Measurements from ENCODE around the gene MRPL20.

Gene MRPL20

DNA sequence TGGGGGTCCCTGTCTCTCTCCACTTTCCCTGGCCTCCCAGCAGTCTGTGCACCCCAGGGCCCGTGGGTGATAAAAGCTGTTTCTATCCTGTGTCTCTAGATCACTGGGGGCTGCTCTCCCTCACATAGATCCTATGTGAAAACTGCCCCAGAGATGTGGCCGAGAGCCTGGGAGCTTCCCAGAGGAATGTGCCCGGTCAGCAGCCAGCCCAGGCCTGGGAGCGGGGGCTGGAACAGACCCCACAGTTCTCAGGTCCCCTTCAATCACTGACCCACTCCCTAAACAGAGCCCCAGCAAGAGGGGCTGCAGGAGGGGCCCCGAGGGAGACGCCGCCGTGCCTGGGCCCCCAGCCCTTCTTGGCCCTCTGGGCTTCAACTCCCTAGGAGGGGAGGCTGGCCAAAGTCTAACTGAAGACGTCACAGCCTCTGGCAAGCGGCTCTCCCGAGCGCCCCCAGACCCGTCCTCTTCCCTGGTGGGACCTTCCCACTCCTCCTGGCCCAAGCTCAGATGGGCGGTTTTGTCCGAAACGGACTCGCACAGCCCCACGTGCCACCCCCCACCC lies 49.1 kb downstream of the MRPL20 start:
- H3K27ac ChIP-seq: peak overlapping the region; percentile 27; the same call in 1 of the 2 replicates
- no peak for TF ChIP-seq ZFX (IDR thresholded peaks at IDR 0.05; ENCODE audit: borderline replicate concordance)
- TF ChIP-seq, protein P1, sequence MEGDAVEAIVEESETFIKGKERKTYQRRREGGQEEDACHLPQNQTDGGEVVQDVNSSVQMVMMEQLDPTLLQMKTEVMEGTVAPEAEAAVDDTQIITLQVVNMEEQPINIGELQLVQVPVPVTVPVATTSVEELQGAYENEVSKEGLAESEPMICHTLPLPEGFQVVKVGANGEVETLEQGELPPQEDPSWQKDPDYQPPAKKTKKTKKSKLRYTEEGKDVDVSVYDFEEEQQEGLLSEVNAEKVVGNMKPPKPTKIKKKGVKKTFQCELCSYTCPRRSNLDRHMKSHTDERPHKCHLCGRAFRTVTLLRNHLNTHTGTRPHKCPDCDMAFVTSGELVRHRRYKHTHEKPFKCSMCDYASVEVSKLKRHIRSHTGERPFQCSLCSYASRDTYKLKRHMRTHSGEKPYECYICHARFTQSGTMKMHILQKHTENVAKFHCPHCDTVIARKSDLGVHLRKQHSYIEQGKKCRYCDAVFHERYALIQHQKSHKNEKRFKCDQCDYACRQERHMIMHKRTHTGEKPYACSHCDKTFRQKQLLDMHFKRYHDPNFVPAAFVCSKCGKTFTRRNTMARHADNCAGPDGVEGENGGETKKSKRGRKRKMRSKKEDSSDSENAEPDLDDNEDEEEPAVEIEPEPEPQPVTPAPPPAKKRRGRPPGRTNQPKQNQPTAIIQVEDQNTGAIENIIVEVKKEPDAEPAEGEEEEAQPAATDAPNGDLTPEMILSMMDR (IDR thresholded peaks at IDR 0.05): no peak

GRCh38 chr1:1356796-1357401 lies 50.2 kb downstream of the MRPL20 start:
- TF ChIP-seq, protein P1 (IDR thresholded peaks at IDR 0.05): no peak
- TF ChIP-seq ZFX (IDR thresholded peaks at IDR 0.05; ENCODE audit: borderline replicate concordance): no peak

DNA sequence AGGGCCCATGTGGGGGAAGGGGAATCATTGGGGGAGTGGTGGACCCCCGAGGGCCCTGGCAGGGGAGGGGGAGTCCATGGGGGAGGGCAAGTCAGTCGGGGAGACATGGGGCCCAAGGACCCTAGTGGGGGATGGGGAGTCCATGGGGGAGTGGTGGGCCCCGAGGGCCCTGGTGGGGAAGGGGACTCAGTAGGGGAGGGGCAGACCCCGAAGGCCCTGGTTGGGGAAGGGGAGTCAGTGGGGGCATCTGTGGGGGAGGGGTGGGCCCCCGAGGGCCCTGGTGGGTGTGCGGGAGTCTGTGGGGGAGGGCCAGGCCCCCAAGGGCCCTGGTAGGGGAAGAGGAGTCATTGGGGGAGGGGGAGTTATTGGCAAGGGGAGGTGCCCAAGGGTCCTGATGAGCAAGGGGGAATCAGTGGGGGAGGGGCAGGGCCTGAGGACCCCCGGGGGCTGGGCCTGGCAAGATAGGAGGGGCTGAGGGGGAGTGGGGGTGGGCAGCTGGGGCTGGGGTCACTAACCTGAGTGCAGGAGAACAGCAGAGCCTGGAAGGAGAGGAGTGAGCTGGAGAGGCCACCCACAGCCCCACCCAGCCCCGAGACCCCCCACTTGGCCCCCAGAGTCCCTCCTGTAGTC lies 50.8 kb downstream of the MRPL20 start:
- TF ChIP-seq ZFX (IDR thresholded peaks at IDR 0.05; ENCODE audit: borderline replicate concordance): no peak
- TF ChIP-seq, protein P1 (IDR thresholded peaks at IDR 0.05): no peak
- H3K27ac ChIP-seq: no peak overlapping the region

More at GRCh38 chr1:1356796-1357401, 50.2 kb downstream of the MRPL20 start:
- no peak overlapping the region for H3K27ac ChIP-seq

- TF ChIP-seq, protein P1 (IDR thresholded peaks at IDR 0.05): no peak
- no peak for TF ChIP-seq ZFX (IDR thresholded peaks at IDR 0.05; ENCODE audit: borderline replicate concordance)
- H3K27ac ChIP-seq: peak overlapping the region; percentile 64
These were observed 51.7 kb downstream of the MRPL20 start for GRCh38 chr1:1355416-1355815.

DNA sequence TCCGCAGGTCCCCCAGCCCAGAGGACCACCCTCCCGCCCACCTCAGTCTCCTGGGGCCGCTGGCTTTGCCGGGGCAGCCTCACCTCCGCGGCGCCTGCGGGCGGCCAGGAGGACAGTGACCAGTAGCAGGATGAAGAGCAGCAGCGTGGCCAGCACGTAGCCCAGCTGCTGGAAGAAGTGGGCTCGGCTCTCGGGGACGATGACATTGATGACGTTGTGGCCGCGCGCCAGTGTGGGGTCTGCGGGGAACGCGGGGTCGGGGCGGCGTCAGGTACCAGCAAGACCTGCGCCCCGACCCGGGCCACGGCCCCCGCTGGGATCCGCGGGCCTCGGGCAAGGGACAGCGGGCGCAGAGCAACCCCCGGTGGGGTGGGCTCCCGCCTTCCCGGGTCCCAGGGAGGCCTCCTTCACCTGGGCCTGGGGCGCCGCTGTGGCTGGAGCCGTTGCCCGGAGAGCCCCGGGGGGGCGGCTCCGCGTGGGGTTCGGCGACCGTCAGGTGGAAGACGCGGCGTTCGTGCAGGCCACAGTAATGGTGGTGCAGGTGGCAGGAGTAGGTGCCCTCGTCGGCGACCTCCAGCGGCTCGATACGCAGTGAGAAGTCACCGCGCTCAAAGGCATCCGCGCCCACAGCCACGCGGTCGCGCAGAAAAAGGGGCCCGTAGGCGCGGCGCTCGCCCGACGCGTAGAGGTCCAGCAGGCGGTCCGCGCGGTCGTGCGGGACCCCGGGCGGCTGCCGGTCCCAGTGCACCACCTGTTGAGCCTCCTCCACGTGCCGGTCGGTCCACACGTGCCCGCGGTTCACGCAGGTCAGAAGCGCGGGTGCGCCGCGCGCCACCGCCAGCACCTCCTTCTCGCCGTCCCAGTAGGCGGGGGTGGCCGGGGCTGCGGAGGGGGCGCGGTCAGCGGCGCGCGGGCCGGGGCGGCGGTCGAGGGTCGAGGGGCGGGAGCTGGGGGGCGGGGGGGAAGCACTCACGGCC lies 52.5 kb downstream of the MRPL20 start:
- H3K27ac ChIP-seq: peak overlapping the region; percentile 64
- no peak for TF ChIP-seq ZFX (IDR thresholded peaks at IDR 0.05; ENCODE audit: borderline replicate concordance)
- TF ChIP-seq, protein P1 (IDR thresholded peaks at IDR 0.05): 0 out of 2 replicates have a peak, but pooled peaks have one; percentile 4

GRCh38 chr1:1353389-1354151 lies 53.5 kb downstream of the MRPL20 start:
- TF ChIP-seq, protein P1 (IDR thresholded peaks at IDR 0.05): no peak
- TF ChIP-seq ZFX (IDR thresholded peaks at IDR 0.05; ENCODE audit: borderline replicate concordance): no peak

More at GRCh38 chr1:1353389-1354151, 53.5 kb downstream of the MRPL20 start:
- H3K27ac ChIP-seq: no peak overlapping the region

All from 22Rv1 (cell line).